ENCODE results near the gene GLYATL1.

GRCh38 chr11:58994171-58994570, 54.9 kb downstream of the GLYATL1 start:
- TF ChIP-seq CTCF (IDR thresholded peaks at IDR 0.05) (no peak), POLR2A (IDR thresholded peaks at IDR 0.05) (no peak)

All from heart left ventricle (tissue), 13 donors.